Activated CD4-positive, alpha-beta T cell treated with anti-CD3 and anti-CD28 coated beads for 4 hours (primary cell): Measurements from ENCODE around the gene SLC6A18.

Source experiments
- DNase-seq, 2 donors: peaks; one replicate each; pipeline ENCODE4 v3.0.0-alpha.2; 2020

The SLC6A18 gene

GRCh38 chr5:1203968-1204692, 21.1 kb upstream of the SLC6A18 start:
- no peak for DNase-seq

GRCh38 chr5:1204693-1205242, 20.4 kb upstream of the SLC6A18 start:
- DNase-seq = no peak

- no peak for DNase-seq
Measured at GRCh38 chr5:1205255-1206180, 19.7 kb upstream of the SLC6A18 start.

- no peak for DNase-seq
Measured at GRCh38 chr5:1206521-1207412, 18.4 kb upstream of the SLC6A18 start.

- DNase-seq = no peak
Measured at GRCh38 chr5:1207555-1207954, 17.6 kb upstream of the SLC6A18 start.

- DNase-seq = no peak
Measured at GRCh38 chr5:1208221-1208742, 16.9 kb upstream of the SLC6A18 start.

GRCh38 chr5:1208743-1209488, 16.3 kb upstream of the SLC6A18 start:
- DNase-seq = no peak

- no peak for DNase-seq
Measured at GRCh38 chr5:1209489-1209852, 15.7 kb upstream of the SLC6A18 start.

- DNase-seq = no peak
Measured at GRCh38 chr5:1209896-1210776, 15.0 kb upstream of the SLC6A18 start.

GRCh38 chr5:1210832-1211251, 14.3 kb upstream of the SLC6A18 start:
- DNase-seq = no peak

- no peak for DNase-seq
Measured at GRCh38 chr5:1211701-1212100, 13.5 kb upstream of the SLC6A18 start.

- DNase-seq = no peak
Measured at GRCh38 chr5:1212271-1212670, 12.9 kb upstream of the SLC6A18 start.

- no peak for DNase-seq
Measured at GRCh38 chr5:1212881-1213280, 12.3 kb upstream of the SLC6A18 start.

GRCh38 chr5:1213508-1214162, 11.5 kb upstream of the SLC6A18 start:
- no peak for DNase-seq

GRCh38 chr5:1214163-1214935, 10.8 kb upstream of the SLC6A18 start:
- no peak for DNase-seq

GRCh38 chr5:1214936-1215220, 10.3 kb upstream of the SLC6A18 start:
- no peak for DNase-seq

GRCh38 chr5:1215320-1216096, 9.7 kb upstream of the SLC6A18 start:
- DNase-seq = no peak

- DNase-seq = no peak
Measured at GRCh38 chr5:1216211-1216917, 8.8 kb upstream of the SLC6A18 start.
